ENCODE results near the gene NUMB. TPM values are rescaled to one million over a fixed set of nuclear protein-coding genes. Genes with fewer than 3 reads are reported as not detected.

The NUMB gene
- total RNA-seq, 4 donors from 2014 or later, result 43.1 to 83.4 (median 50.2) TPM

GRCh38 chr14:73227812-73228781 lies 230.2 kb downstream of the NUMB start:
- H3K9me3 ChIP-seq, result no peaks in the 10 kb centered on the region
- H3K4me1 ChIP-seq, result peaks cover 20% of the 10 kb centered on the region
- H3K27me3 ChIP-seq, result no peaks in the 10 kb centered on the region
- H3K27ac ChIP-seq, result peak overlapping the region; percentile 64
- WGBS, result 17% methylated on average over 22 of the region's 25 CpGs
- no peak overlapping the region for H3K4me3 ChIP-seq
- peak in 1 of 2 donors; percentile 86 for DNase-seq (ENCODE audit: low spot score in 2 of 2)
- TF ChIP-seq EP300 (IDR thresholded peaks at IDR 0.05), result no peak
- no peak for TF ChIP-seq CTCF (IDR thresholded peaks at IDR 0.05)
- TF ChIP-seq POLR2AphosphoS5 (IDR thresholded peaks at IDR 0.05), result no peak
- no peak for TF ChIP-seq POLR2A (IDR thresholded peaks at IDR 0.05)
- H3K36me3 ChIP-seq, result no peaks in the 10 kb centered on the region

GRCh38 chr14:73225496-73225895 lies 232.8 kb downstream of the NUMB start:
- 61% methylated on average over 4 of the region's 4 CpGs for WGBS
- Histone ChIP-seq H3K27me3 (no peaks in the 10 kb centered on the region), H3K4me3 (no peak overlapping the region), H3K27ac (peak overlapping the region; percentile 45), H3K9me3 (no peaks in the 10 kb centered on the region), H3K4me1 (peaks cover 26% of the 10 kb centered on the region), H3K36me3 (peaks cover 3% of the 10 kb centered on the region)
- no peak for TF ChIP-seq POLR2AphosphoS5 (IDR thresholded peaks at IDR 0.05)
- no peak for TF ChIP-seq EP300 (IDR thresholded peaks at IDR 0.05)
- no peak for TF ChIP-seq POLR2A (IDR thresholded peaks at IDR 0.05)
- no peak for TF ChIP-seq CTCF (IDR thresholded peaks at IDR 0.05)
- DNase-seq (ENCODE audit: low spot score in 2 of 2), result no peak

Other genes starting within 250 kb of the NUMB start
- gene PAPLN, start 221.0 kb downstream of the NUMB start, total RNA-seq, result 10 to 100 TPM; 15.9 to 44.9 (median 23.5) TPM
- gene RIOX1, start 32.4 kb upstream of the NUMB start, total RNA-seq, result 10 to 100 TPM; 12.2 to 16.5 (median 14.0) TPM
- 10 to 100 TPM in 2 of 4 donors, 1 to 10 TPM in 2; 2.8 to 33.3 (median 11.2) TPM for gene ACOT1, start 78.6 kb upstream of the NUMB start, total RNA-seq
- 1 to 10 TPM in 1 of 4 donors, under 1 TPM in 2, not detected in 1; 0.34 to 1.7 (median 0.80) TPM for gene HEATR4, start 100.4 kb upstream of the NUMB start, total RNA-seq
- gene ACOT2, start 110.7 kb upstream of the NUMB start, total RNA-seq, result 10 to 100 TPM; 16.6 to 35.6 (median 23.1) TPM
- 1 to 10 TPM in 3 of 4 donors, under 1 TPM in 1; 0.72 to 2.4 (median 1.7) TPM for gene ACOT4, start 133.3 kb upstream of the NUMB start, total RNA-seq
- gene ACOT6, start 154.0 kb upstream of the NUMB start, total RNA-seq, result 1 to 10 TPM in 1 of 4 donors, under 1 TPM in 1, not detected in 2; 0.91 to 1.5 TPM
- gene DNAL1, start 186.4 kb upstream of the NUMB start, total RNA-seq, result 1 to 10 TPM; 1.8 to 3.6 (median 2.6) TPM

Measured in suprapubic skin (tissue), 4 donors.